ENCODE measurements around the gene TMEM79. TPM values are rescaled to one million over a fixed set of nuclear protein-coding genes. Genes with fewer than 3 reads are reported as not detected.

Gene TMEM79
- total and polyA plus RNA-seq, 2 experiments from 2014 or later = 0.97 to 1.5 TPM

- Mint-ChIP-seq H3K9me3 (peaks cover 6% of the 10 kb centered on the region; the same call in 1 of the 3 replicates), H3K27ac (peak overlapping the region; percentile 98), H3K4me3 (peak overlapping the region; percentile 100), H3K36me3 (ENCODE audit: low read depth) (peaks cover 58% of the 10 kb centered on the region), H3K4me1 (peaks cover 13% of the 10 kb centered on the region), H3K27me3 (ENCODE audit: insufficient read depth, low read depth, poor library complexity) (peaks cover 10% of the 10 kb centered on the region)
- no peak for ATAC-seq
- Histone ChIP-seq H3K9me2 (ENCODE audit: insufficient read depth) (no peaks in the 10 kb centered on the region), H3K4me2 (peak overlapping the region; percentile 85), H3K27me3 (ENCODE audit: insufficient read depth) (no peaks in the 10 kb centered on the region), H3K4me3 (peak overlapping the region; percentile 95), H3K4me1 (ENCODE audit: insufficient read depth) (peaks cover 9% of the 10 kb centered on the region), H4K20me1 (replicated peaks; ENCODE audit: insufficient read depth) (peaks cover 38% of the 10 kb centered on the region), H2AFZ (0 out of 2 replicates have a peak overlapping the region, but pooled peaks have one; percentile 54), H3K27ac (ENCODE audit: low read depth) (peak overlapping the region; percentile 72; the same call in 1 of the 2 replicates), H3K79me2 (replicated peaks; ENCODE audit: insufficient read depth) (peaks cover 57% of the 10 kb centered on the region), H3F3A (replicated peaks; ENCODE audit: low read depth) (peaks cover 24% of the 10 kb centered on the region), H3K36me3 (ENCODE audit: insufficient read depth) (peaks cover 33% of the 10 kb centered on the region)
- TF ChIP-seq EZH2phosphoT487 (IDR thresholded peaks at IDR 0.05; ENCODE audit: unreplicated experiment) (no peak), ZNF114 (CRISPR knock-in tag; IDR thresholded peaks at IDR 0.05) (no peak), REST (IDR thresholded peaks at IDR 0.05; ENCODE audit: unreplicated experiment) (no peak), JUNB (IDR thresholded peaks at IDR 0.05; ENCODE audit: unreplicated experiment) (no peak), POLR2AphosphoS5 (IDR thresholded peaks at IDR 0.05; ENCODE audit: low read depth) (no peak), ZNF462 (CRISPR knock-in tag; IDR thresholded peaks at IDR 0.05) (no peak), ZNF331 (CRISPR knock-in tag; IDR thresholded peaks at IDR 0.05; ENCODE audit: low read depth) (no peak), ETS1 (IDR thresholded peaks at IDR 0.05) (no peak), EZH2 (IDR thresholded peaks at IDR 0.05; ENCODE audit: low read depth, unreplicated experiment) (no peak), NANOG (IDR thresholded peaks at IDR 0.05; ENCODE audit: borderline replicate concordance) (no peak), CREB1 (CRISPR knock-in tag; IDR thresholded peaks at IDR 0.05; ENCODE audit: low read depth) (no peak), STAT1 (IDR thresholded peaks at IDR 0.05; ENCODE audit: unreplicated experiment) (no peak)
- TF ChIP-seq, protein P1, sequence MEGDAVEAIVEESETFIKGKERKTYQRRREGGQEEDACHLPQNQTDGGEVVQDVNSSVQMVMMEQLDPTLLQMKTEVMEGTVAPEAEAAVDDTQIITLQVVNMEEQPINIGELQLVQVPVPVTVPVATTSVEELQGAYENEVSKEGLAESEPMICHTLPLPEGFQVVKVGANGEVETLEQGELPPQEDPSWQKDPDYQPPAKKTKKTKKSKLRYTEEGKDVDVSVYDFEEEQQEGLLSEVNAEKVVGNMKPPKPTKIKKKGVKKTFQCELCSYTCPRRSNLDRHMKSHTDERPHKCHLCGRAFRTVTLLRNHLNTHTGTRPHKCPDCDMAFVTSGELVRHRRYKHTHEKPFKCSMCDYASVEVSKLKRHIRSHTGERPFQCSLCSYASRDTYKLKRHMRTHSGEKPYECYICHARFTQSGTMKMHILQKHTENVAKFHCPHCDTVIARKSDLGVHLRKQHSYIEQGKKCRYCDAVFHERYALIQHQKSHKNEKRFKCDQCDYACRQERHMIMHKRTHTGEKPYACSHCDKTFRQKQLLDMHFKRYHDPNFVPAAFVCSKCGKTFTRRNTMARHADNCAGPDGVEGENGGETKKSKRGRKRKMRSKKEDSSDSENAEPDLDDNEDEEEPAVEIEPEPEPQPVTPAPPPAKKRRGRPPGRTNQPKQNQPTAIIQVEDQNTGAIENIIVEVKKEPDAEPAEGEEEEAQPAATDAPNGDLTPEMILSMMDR (conservative IDR thresholded peaks at IDR 0.05; ENCODE audit: low read depth in 2 of 2) = no peak
- DNase-seq (ENCODE audit: low spot score) = no peak
Observed at GRCh38 chr1:156337052-156337887, 53.1 kb downstream of the TMEM79 start.

All from GM23338 (cell line).